Esophagus squamous epithelium (tissue), 5 donors: ENCODE measurements around the gene ADIPOQ. TPM values are rescaled to one million over a fixed set of nuclear protein-coding genes. Genes with fewer than 3 reads are reported as not detected.

Experiments used
- DNase-seq: peaks from one replicate; lab custom pipeline; 2025; lab: John Stamatoyannopoulos, UW
- H3K27ac ChIP-seq, 4 donors: fragments of 200-600 bp; sonication (generic); one replicate each; pipeline ENCODE4 v1.5.1; 2016 to 2019; ENCODE audit warnings: mild to moderate bottlenecking in 1 of 4
- H3K27me3 ChIP-seq, 4 donors: fragments of 200-600 bp; sonication (generic); 1 replicate in 3 of 4; 2 replicates in 1 of 4; pipeline versions ENCODE4 v1.5.1 to v1.6.0; 2017 to 2021; ENCODE audit warnings: antibody characterized with exemption in 1 of 4
- H3K36me3 ChIP-seq, 3 donors: fragments of 200-600 bp; sonication (generic); one replicate each; pipeline ENCODE4 v1.5.1; 2016 to 2019
- H3K4me1 ChIP-seq, 3 donors: fragments of 200-600 bp; sonication (generic); one replicate each; pipeline ENCODE4 v1.5.1; 2017 to 2019
- H3K4me3 ChIP-seq, 4 donors: fragments of 200-600 bp; sonication (generic); 1 replicate in 3 of 4; 2 replicates in 1 of 4; pipeline ENCODE4 v1.5.1; 2016 to 2019; ENCODE audit warnings: mild to moderate bottlenecking in 2 of 4, moderate library complexity in 1 of 4
- H3K9me3 ChIP-seq, 3 donors: fragments of 200-600 bp; sonication (generic); one replicate each; pipeline ENCODE4 v1.5.1; 2016 to 2019
- POLR2A ChIP-seq, 4 donors: fragments of 450-650 bp; IDR thresholded peaks; one replicate each; pipeline ENCODE4 v1.6.1; 2017; ENCODE audit warnings: antibody characterized with exemption in 4 of 4, mild to moderate bottlenecking in 4 of 4, moderate library complexity in 3 of 4
- WGBS, 2 donors: methylation state at CpG; one replicate each; pipeline ENCODE4 v1.1.5; 2018; 5-methylcytosine and 5-hydroxymethylcytosine counted together
- intact Hi-C: fragments of 100-400 bp; cut with DNase I; formaldehyde crosslinking; loops from one replicate; pipeline ENCODE4 v1.15.0; 2022
- total RNA-seq, 4 donors: library from RNA; depleted of rRNA; stranded (reverse); fragments of >200 nt; gene quantifications; one replicate each; pipeline ENCODE4 v1.1.0, GENCODE V29; 2016
- TF ChIP-seq, protein P1 (sequence below), 6 experiments: fragments of 450-650 bp in 4 of 6; fragments of 200-600 bp in 2 of 6; sonication (generic) in 2 of 6; IDR thresholded peaks; one replicate each; pipeline ENCODE4 v1.5.1; 2016 to 2019; ENCODE audit warnings: antibody characterized with exemption in 6 of 6, mild to moderate bottlenecking in 4 of 6, moderate library complexity in 4 of 6
- donor health status: DM: yes; HTN: yes; CAD: no.

The ADIPOQ gene
- total RNA-seq, 4 donors from 2014 or later, result not detected

DNA sequence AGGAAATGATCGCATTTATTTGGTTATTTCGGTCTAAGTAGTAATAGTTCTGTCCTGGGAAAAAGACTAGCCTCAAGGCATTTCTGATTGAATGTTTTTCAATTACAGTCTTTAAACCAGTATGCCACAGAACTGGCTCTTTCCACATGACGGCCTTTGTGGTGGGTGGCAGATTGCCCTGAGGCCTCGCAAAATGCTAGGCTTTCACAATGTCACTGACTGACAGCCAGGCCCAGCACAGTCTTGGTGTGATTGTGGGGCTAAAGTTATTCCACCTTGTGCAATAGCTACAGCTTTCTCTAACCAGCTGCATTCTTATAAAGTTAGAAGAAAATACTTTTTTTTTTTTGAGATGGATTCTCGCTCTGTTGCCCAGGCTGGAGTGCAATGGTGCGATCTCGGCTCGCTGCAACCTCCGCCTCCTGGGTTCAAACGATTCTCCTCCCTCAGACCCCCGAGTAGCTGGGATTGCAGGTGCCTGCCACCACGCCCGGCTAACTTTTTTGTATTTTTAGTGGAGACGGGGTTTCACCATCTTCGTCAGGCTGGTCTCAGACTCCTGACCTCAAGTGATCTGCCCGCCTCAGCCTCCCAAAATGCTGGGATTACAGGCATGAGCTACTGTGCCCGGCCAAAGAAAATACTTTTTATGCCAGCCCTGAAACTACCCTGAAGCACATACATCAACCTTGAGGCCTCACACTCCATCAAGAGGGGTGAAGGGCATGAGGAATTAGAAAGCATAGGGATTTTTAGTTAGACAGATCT is 2.5 kb upstream of the ADIPOQ start:
- Histone ChIP-seq H3K4me1 (no peaks in the 10 kb centered on the region), H3K9me3 (no peaks in the 10 kb centered on the region), H3K4me3 (no peak overlapping the region), H3K27me3 (peaks cover 0 to 39% (median 0%) of the 10 kb centered on the region in 4 donors), H3K27ac (no peak overlapping the region), H3K36me3 (no peaks in the 10 kb centered on the region)
- WGBS, 2 donors, result 84 to 85% methylated on average over 17 of the region's 17 CpGs
- intact Hi-C loops, result loop anchor here (10.0 kb wide), 1 partner anchor 325 kb away; no protein-coding TSS in a partner anchor
- TF ChIP-seq, protein P1, sequence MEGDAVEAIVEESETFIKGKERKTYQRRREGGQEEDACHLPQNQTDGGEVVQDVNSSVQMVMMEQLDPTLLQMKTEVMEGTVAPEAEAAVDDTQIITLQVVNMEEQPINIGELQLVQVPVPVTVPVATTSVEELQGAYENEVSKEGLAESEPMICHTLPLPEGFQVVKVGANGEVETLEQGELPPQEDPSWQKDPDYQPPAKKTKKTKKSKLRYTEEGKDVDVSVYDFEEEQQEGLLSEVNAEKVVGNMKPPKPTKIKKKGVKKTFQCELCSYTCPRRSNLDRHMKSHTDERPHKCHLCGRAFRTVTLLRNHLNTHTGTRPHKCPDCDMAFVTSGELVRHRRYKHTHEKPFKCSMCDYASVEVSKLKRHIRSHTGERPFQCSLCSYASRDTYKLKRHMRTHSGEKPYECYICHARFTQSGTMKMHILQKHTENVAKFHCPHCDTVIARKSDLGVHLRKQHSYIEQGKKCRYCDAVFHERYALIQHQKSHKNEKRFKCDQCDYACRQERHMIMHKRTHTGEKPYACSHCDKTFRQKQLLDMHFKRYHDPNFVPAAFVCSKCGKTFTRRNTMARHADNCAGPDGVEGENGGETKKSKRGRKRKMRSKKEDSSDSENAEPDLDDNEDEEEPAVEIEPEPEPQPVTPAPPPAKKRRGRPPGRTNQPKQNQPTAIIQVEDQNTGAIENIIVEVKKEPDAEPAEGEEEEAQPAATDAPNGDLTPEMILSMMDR (IDR thresholded peaks at IDR 0.05), result no peak
- no peak for DNase-seq

DNA sequence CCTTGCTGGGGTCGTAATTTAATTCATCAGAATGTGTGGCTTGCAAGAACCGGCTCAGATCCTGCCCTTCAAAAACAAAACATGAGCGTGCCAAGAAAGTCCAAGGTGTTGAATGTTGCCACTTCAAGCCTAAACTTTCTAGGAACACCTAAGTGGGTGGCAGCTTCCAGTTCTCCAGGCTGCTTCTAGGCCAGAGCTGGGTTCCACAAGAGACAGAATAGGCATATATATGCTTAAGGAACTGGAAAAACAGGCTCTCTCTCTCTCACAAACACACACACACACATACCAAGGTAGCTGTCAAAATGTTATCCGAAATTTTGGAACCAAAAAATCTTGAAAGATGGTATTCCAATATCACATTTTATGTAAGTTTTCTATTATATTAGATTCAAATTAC is 890 bp upstream of the ADIPOQ start:
- H3K4me1 ChIP-seq, result no peaks in the 10 kb centered on the region
- 48 to 50% methylated on average over 1 to 4 of the region's 4 CpGs for WGBS, 2 donors
- peaks cover 0 to 52% (median 0%) of the 10 kb centered on the region in 4 donors for H3K27me3 ChIP-seq
- DNase-seq, result no peak
- H3K4me3 ChIP-seq, result no peak overlapping the region
- no peaks in the 10 kb centered on the region for H3K9me3 ChIP-seq
- no peak for TF ChIP-seq POLR2A (IDR thresholded peaks at IDR 0.05)
- TF ChIP-seq, protein P1 (IDR thresholded peaks at IDR 0.05), result no peak
- H3K27ac ChIP-seq, result no peak overlapping the region
- H3K36me3 ChIP-seq, result no peaks in the 10 kb centered on the region
- intact Hi-C loops, result loop anchor here (10.0 kb wide), 1 partner anchor 323 kb away; no protein-coding TSS in a partner anchor

- Histone ChIP-seq H3K9me3 (no peaks in the 10 kb centered on the region), H3K27ac (no peak overlapping the region), H3K4me1 (no peaks in the 10 kb centered on the region), H3K36me3 (no peaks in the 10 kb centered on the region), H3K27me3 (peaks cover 0 to 64% (median 0%) of the 10 kb centered on the region in 4 donors), H3K4me3 (no peak overlapping the region)
- intact Hi-C loops, result loop anchor here (10.0 kb wide), 1 partner anchor 322 kb away; no protein-coding TSS in a partner anchor
- DNase-seq, result no peak
- 67 to 84% methylated on average over 2 to 3 of the region's 3 CpGs for WGBS, 2 donors
- TF ChIP-seq, protein P1 (IDR thresholded peaks at IDR 0.05), result no peak
- no peak for TF ChIP-seq POLR2A (IDR thresholded peaks at IDR 0.05)
Measured at GRCh38 chr3:186843039-186843432, 526 bp downstream of the ADIPOQ start.

DNA sequence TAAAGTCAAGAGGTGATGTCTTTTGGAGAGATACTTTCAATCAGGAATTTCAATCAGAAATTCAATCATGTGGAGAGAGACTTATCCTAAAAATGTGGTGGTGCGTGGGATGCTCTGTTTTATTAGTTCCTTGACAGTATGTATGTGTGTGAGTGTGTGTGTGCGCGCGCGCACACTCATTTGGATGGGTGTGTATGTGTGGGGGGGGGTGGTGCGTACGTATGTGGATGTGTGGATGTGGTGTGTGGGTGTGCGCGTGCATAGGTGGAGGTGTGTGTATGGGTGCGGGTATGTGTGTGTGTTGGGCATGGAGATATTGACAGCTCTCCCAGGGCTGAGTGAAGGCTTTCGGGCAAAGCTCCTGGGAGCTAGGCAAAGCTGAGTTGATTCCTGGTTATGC is 2.4 kb downstream of the ADIPOQ start:
- Histone ChIP-seq H3K4me3 (no peak overlapping the region), H3K27ac (no peak overlapping the region), H3K9me3 (no peaks in the 10 kb centered on the region), H3K4me1 (no peaks in the 10 kb centered on the region), H3K27me3 (peaks cover 0 to 68% (median 0%) of the 10 kb centered on the region in 4 donors), H3K36me3 (no peaks in the 10 kb centered on the region)
- intact Hi-C loops, result loop anchor here (10.0 kb wide), 1 partner anchor 320 kb away; no protein-coding TSS in a partner anchor
- no peak for TF ChIP-seq POLR2A (IDR thresholded peaks at IDR 0.05)
- TF ChIP-seq, protein P1 (IDR thresholded peaks at IDR 0.05), result no peak
- 79 to 82% methylated on average over 10 to 11 of the region's 11 CpGs for WGBS, 2 donors
- no peak for DNase-seq

DNA sequence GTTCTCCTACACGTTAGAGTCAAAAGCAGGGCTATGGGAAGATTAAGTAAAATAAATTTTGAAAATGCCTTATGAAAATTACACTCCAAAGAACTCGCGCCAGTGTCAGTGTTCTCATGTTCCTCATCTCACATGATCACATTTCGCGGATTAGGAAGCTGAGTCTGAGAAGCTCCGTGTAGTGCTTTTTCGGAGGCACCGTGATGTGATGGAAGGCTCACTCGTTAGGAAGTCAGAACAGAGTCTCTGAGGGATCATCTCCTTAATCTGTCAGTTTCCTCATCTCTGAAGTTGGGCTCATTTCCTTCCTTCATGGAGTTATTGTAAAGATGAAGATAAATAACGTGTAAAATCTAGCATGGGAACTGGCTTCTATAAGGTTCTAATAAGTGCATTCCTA is 3.2 kb downstream of the ADIPOQ start:
- intact Hi-C loops, result loop anchor here (10.0 kb wide), 1 partner anchor 319 kb away; no protein-coding TSS in a partner anchor
- TF ChIP-seq, protein P1 (IDR thresholded peaks at IDR 0.05), result no peak
- no peak for TF ChIP-seq POLR2A (IDR thresholded peaks at IDR 0.05)
- WGBS, 2 donors, result 71 to 72% methylated on average over 10 of the region's 10 CpGs

More for the DNA sequence above, 3.2 kb downstream of the ADIPOQ start:
- Histone ChIP-seq H3K4me1 (no peaks in the 10 kb centered on the region), H3K27ac (no peak overlapping the region), H3K9me3 (no peaks in the 10 kb centered on the region), H3K4me3 (no peak overlapping the region), H3K27me3 (peaks cover 0 to 68% (median 0%) of the 10 kb centered on the region in 4 donors), H3K36me3 (no peaks in the 10 kb centered on the region)
- DNase-seq, result no peak
